ENCODE results near the gene PACRG. TPM values are rescaled to one million over a fixed set of nuclear protein-coding genes. Genes with fewer than 3 reads are reported as not detected.

Gene PACRG
- total RNA-seq, 6 donors from 2014 or later, result 0.52 to 15.3 (median 3.1) TPM

- no peaks in the 10 kb centered on the region for H3K27me3 ChIP-seq
- no peak overlapping the region for H3K27ac ChIP-seq
- no peak overlapping the region for H3K4me3 ChIP-seq
- TF ChIP-seq POLR2AphosphoS5 (IDR thresholded peaks at IDR 0.05) (no peak), CTCF (IDR thresholded peaks at IDR 0.05) (no peak), POLR2A (IDR thresholded peaks at IDR 0.05) (no peak), EP300 (IDR thresholded peaks at IDR 0.05) (no peak)
- WGBS, 2 donors, result 95 to 97% methylated on average over 7 of the region's 7 CpGs
- H3K36me3 ChIP-seq, result no peaks in the 10 kb centered on the region
- DNase-seq, result no peak
- no peaks in the 10 kb centered on the region for H3K9me3 ChIP-seq
- ATAC-seq (ENCODE audit: low FRiP score in 2 of 2), result no peak
- no peaks in the 10 kb centered on the region for H3K4me1 ChIP-seq
These were observed 461.8 kb downstream of the PACRG start for GRCh38 chr6:163189609-163190008.

- DNase-seq, result no peak
- Histone ChIP-seq H3K4me1 (no peaks in the 10 kb centered on the region), H3K27ac (no peak overlapping the region), H3K36me3 (no peaks in the 10 kb centered on the region), H3K9me3 (no peaks in the 10 kb centered on the region), H3K4me3 (no peak overlapping the region), H3K27me3 (no peaks in the 10 kb centered on the region)
- TF ChIP-seq EP300 (IDR thresholded peaks at IDR 0.05), result no peak
- TF ChIP-seq CTCF (IDR thresholded peaks at IDR 0.05), result no peak
- TF ChIP-seq POLR2A (IDR thresholded peaks at IDR 0.05), result no peak
- no peak for TF ChIP-seq POLR2AphosphoS5 (IDR thresholded peaks at IDR 0.05)
- ATAC-seq (ENCODE audit: low FRiP score in 2 of 2), result no peak
- WGBS, 2 donors, result 79 to 84% methylated on average over 4 of the region's 4 CpGs
These were observed 463.0 kb downstream of the PACRG start for GRCh38 chr6:163190786-163191185.

DNA sequence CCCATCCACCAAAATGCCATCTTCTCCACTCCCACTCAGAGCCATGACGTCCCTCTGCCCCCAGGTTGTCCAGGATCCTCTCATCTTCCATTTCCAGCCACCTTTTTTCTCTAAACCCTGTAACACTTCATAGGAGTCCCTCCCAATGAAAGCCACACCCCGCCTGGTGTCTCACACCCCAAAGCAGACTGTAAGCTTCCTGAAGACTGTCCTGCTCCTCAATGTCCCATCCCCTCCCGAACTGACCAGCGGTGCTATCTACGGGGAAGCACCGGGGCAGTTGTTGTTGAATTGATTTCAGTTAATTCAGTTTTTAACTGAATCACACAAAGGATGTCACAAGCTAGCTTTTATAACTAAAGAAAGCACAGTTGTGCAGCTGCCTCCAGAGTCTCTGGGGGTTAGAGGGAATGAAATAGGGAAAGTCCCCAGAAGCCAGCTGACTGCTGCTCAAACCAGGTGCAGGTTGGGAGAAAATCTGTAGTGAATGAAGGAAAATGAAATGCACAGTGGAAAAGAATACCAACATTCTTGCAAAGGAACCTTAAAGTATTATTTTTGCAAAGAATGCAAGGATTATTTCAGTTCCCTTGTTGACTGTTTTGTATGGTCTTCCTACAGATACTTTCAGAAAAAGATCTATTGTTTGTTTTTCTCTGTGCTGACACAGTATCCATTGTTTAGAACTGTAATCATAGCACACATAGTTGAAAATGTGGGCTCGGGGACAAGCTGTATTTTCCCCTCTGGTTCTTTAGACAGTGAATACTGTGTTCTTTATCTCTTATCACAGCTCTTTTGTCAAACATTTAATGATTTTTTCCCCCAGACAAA lies 464.1 kb downstream of the PACRG start:
- Histone ChIP-seq H3K27me3 (no peaks in the 10 kb centered on the region), H3K4me3 (no peak overlapping the region), H3K27ac (no peak overlapping the region), H3K36me3 (no peaks in the 10 kb centered on the region), H3K4me1 (no peaks in the 10 kb centered on the region), H3K9me3 (no peaks in the 10 kb centered on the region)
- WGBS, 2 donors, result 75 to 86% methylated on average over 7 of the region's 7 CpGs
- TF ChIP-seq POLR2A (IDR thresholded peaks at IDR 0.05) (no peak), EP300 (IDR thresholded peaks at IDR 0.05) (no peak), CTCF (IDR thresholded peaks at IDR 0.05) (no peak), POLR2AphosphoS5 (IDR thresholded peaks at IDR 0.05) (no peak)
- ATAC-seq (ENCODE audit: low FRiP score in 2 of 2) (no peak), DNase-seq (no peak)

GRCh38 chr6:163192591-163192990 lies 464.8 kb downstream of the PACRG start:
- ATAC-seq (ENCODE audit: low FRiP score in 2 of 2), result no peak
- 74 to 77% methylated on average over 5 of the region's 5 CpGs for WGBS, 2 donors
- no peaks in the 10 kb centered on the region for H3K4me1 ChIP-seq

More at GRCh38 chr6:163192591-163192990, 464.8 kb downstream of the PACRG start:
- H3K9me3 ChIP-seq, result no peaks in the 10 kb centered on the region
- no peak for TF ChIP-seq POLR2AphosphoS5 (IDR thresholded peaks at IDR 0.05)
- TF ChIP-seq POLR2A (IDR thresholded peaks at IDR 0.05), result no peak
- no peak for TF ChIP-seq EP300 (IDR thresholded peaks at IDR 0.05)
- no peak for TF ChIP-seq CTCF (IDR thresholded peaks at IDR 0.05)
- no peak overlapping the region for H3K4me3 ChIP-seq
- no peak overlapping the region for H3K27ac ChIP-seq
- DNase-seq, result no peak
- H3K36me3 ChIP-seq, result no peaks in the 10 kb centered on the region
- no peaks in the 10 kb centered on the region for H3K27me3 ChIP-seq

Data from upper lobe of left lung (tissue), 6 donors.